Neural cell (in vitro differentiated cells): Measurements from ENCODE around the gene FRMPD3. TPM values are rescaled to one million over a fixed set of nuclear protein-coding genes. Genes with fewer than 3 reads are reported as not detected.

Experiments
- H2AFZ ChIP-seq: fragments of 200-600, 300-800 bp; sonication (generic), shearing (Covaris generic); 2 replicates; pipeline ENCODE4 v1.6.0; 2014; ENCODE audit warnings: low read depth, mild to moderate bottlenecking, antibody characterized with exemption, low read length, moderate library complexity
- H3F3A ChIP-seq: fragments of 200-600 bp; shearing (Covaris generic); 2 replicates; pipeline ENCODE4 v1.6.1; 2016; ENCODE audit warnings: mild to moderate bottlenecking, moderate library complexity, mixed read lengths, antibody characterized with exemption, low read length; ENCODE audit not compliant: insufficient read depth, poor library complexity, severe bottlenecking
- H3K27ac ChIP-seq: fragments of 200-600, 300-800 bp; sonication (generic), shearing (Covaris generic); 2 replicates; pipeline ENCODE4 v1.5.1; 2014; ENCODE audit warnings: mild to moderate bottlenecking, low read length, moderate library complexity
- H3K27me3 ChIP-seq: fragments of 300-800, 200-600 bp; sonication (generic), shearing (Covaris generic); 2 replicates; pipeline ENCODE4 v1.6.0; 2014; ENCODE audit warnings: mild to moderate bottlenecking, low read depth, low read length, moderate library complexity; ENCODE audit not compliant: insufficient read depth
- H3K36me3 ChIP-seq: fragments of 300-800, 200-600 bp; sonication (generic), shearing (Covaris generic); 2 replicates; pipeline ENCODE4 v1.5.1; 2014; ENCODE audit warnings: mild to moderate bottlenecking, antibody characterized with exemption, low read length, moderate library complexity; ENCODE audit not compliant: insufficient read depth
- H3K4me2 ChIP-seq: fragments of 300-800, 200-600 bp; sonication (generic), shearing (Covaris generic); 2 replicates; pipeline ENCODE4 v1.6.0; 2014; ENCODE audit warnings: mild to moderate bottlenecking, low read length
- H3K4me3 ChIP-seq: fragments of 300-800, 200-600 bp; sonication (generic), shearing (Covaris generic); 2 replicates; pipeline ENCODE4 v1.5.1; 2014; ENCODE audit warnings: mild to moderate bottlenecking, low read length, moderate library complexity
- H3K79me2 ChIP-seq: fragments of 200-600 bp; shearing (Covaris generic); replicated peaks from 2 replicates; pipeline ENCODE4 v1.6.0; 2014; ENCODE audit warnings: mild to moderate bottlenecking, low read length, moderate library complexity; ENCODE audit not compliant: insufficient read depth
- H3K9ac ChIP-seq: fragments of 300-800, 200-600 bp; sonication (generic), shearing (Covaris generic); 2 replicates; pipeline ENCODE4 v1.6.1; 2016; ENCODE audit warnings: mild to moderate bottlenecking, low read length, mixed read lengths
- H3K9me2 ChIP-seq: fragments of 200-600 bp; shearing (Covaris generic); 2 replicates; pipeline ENCODE4 v1.6.1; 2016; ENCODE audit warnings: mild to moderate bottlenecking, low read length, mixed read lengths; ENCODE audit not compliant: insufficient read depth
- H3K9me3 ChIP-seq: fragments of 200-600, 300-800 bp; sonication (generic), shearing (Covaris generic); 2 replicates; pipeline ENCODE4 v1.6.1; 2016; ENCODE audit warnings: mild to moderate bottlenecking, mixed run types, low read length, moderate library complexity, mixed read lengths
- H4K20me1 ChIP-seq: fragments of 200-600 bp; shearing (Covaris generic); 2 replicates; pipeline ENCODE4 v1.6.1; 2016; ENCODE audit warnings: mild to moderate bottlenecking, mixed run types; ENCODE audit not compliant: insufficient read depth
- CTCF ChIP-seq: fragments of 450-650 bp; IDR thresholded peaks from 2 replicates; pipeline ENCODE4 v1.5.1; 2014; ENCODE audit warnings: antibody characterized with exemption, mild to moderate bottlenecking, moderate library complexity; ENCODE audit not compliant: poor library complexity, severe bottlenecking
- EP300 ChIP-seq: fragments of 450-650 bp; conservative IDR thresholded peaks from 2 replicates; pipeline ENCODE4 v1.6.1; 2014; ENCODE audit warnings: antibody characterized with exemption, mild to moderate bottlenecking, moderate library complexity; ENCODE audit not compliant: poor library complexity, severe bottlenecking
- EZH2 ChIP-seq: fragments of 200-600, 300-800 bp; shearing (Covaris generic), sonication (generic); IDR thresholded peaks from 2 replicates; pipeline ENCODE4 v1.6.1; 2014; ENCODE audit warnings: antibody characterized with exemption, low read length, borderline replicate concordance, mild to moderate bottlenecking; ENCODE audit not compliant: insufficient read depth, poor library complexity, severe bottlenecking
- MXI1 ChIP-seq: fragments of 450-650 bp; conservative IDR thresholded peaks from 2 replicates; pipeline ENCODE4 v1.6.1; 2014; ENCODE audit warnings: antibody characterized with exemption, mild to moderate bottlenecking; ENCODE audit not compliant: poor library complexity, severe bottlenecking
- POLR2AphosphoS5 ChIP-seq: IDR thresholded peaks from 2 replicates; pipeline ENCODE4 v1.6.1; 2012
- RAD21 ChIP-seq: fragments of 450-650 bp; conservative IDR thresholded peaks from 2 replicates; pipeline ENCODE4 v1.6.1; 2014; ENCODE audit warnings: antibody characterized with exemption, mild to moderate bottlenecking, moderate library complexity
- REST ChIP-seq: IDR thresholded peaks from 2 replicates; pipeline ENCODE4 v1.6.1; 2012; ENCODE audit warnings: borderline replicate concordance
- SMC3 ChIP-seq: fragments of 450-650 bp; conservative IDR thresholded peaks from 2 replicates; pipeline ENCODE4 v1.6.1; 2014; ENCODE audit warnings: antibody characterized with exemption, mild to moderate bottlenecking, moderate library complexity; ENCODE audit not compliant: poor library complexity
- TAF1 ChIP-seq: IDR thresholded peaks from 2 replicates; pipeline ENCODE4 v1.6.1; 2012; ENCODE audit warnings: low read depth
- polyA plus RNA-seq: library from polyadenylated mRNA; depleted of rRNA; stranded (reverse); fragments of >200 nt; gene quantifications from 2 replicates; pipeline ENCODE4 v1.2.3, GENCODE V29; 2014

FRMPD3 gene
- polyA plus RNA-seq, 1 donor from 2014 or later = 0.45 TPM

GRCh38 chrX:107442914-107443527 is 6.4 kb upstream of the FRMPD3 start:
- H3F3A ChIP-seq = no peaks in the 10 kb centered on the region
- H3K4me2 ChIP-seq = no peak overlapping the region
- H3K9me3 ChIP-seq = no peaks in the 10 kb centered on the region
- no peaks in the 10 kb centered on the region for H3K27me3 ChIP-seq
- no peak overlapping the region for H2AFZ ChIP-seq
- no peaks in the 10 kb centered on the region for H3K9me2 ChIP-seq
- no peaks in the 10 kb centered on the region for H3K36me3 ChIP-seq
- no peaks in the 10 kb centered on the region for H3K79me2 ChIP-seq
- no peaks in the 10 kb centered on the region for H4K20me1 ChIP-seq
- no peak overlapping the region for H3K27ac ChIP-seq
- H3K9ac ChIP-seq = no peak overlapping the region
- TF ChIP-seq CTCF (no peak), TAF1 (no peak), RAD21 (no peak), MXI1 (no peak), REST (no peak), POLR2AphosphoS5 (no peak), SMC3 (no peak), EP300 (no peak), EZH2 (no peak)
- no peak overlapping the region for H3K4me3 ChIP-seq

GRCh38 chrX:107445146-107445545 is 4.3 kb upstream of the FRMPD3 start:
- H3K9me2 ChIP-seq = no peaks in the 10 kb centered on the region

More at GRCh38 chrX:107445146-107445545, 4.3 kb upstream of the FRMPD3 start:
- Histone ChIP-seq H3K27ac (no peak overlapping the region), H3K79me2 (no peaks in the 10 kb centered on the region), H3K4me2 (no peak overlapping the region), H3F3A (no peaks in the 10 kb centered on the region), H2AFZ (no peak overlapping the region), H3K4me3 (no peak overlapping the region), H3K9ac (no peak overlapping the region), H4K20me1 (no peaks in the 10 kb centered on the region), H3K36me3 (no peaks in the 10 kb centered on the region), H3K27me3 (no peaks in the 10 kb centered on the region), H3K9me3 (no peaks in the 10 kb centered on the region)
- no peak for TF ChIP-seq SMC3
- no peak for TF ChIP-seq EZH2
- no peak for TF ChIP-seq POLR2AphosphoS5
- TF ChIP-seq REST = no peak
